ENCODE measurements around the gene ANKS1B.

DNA sequence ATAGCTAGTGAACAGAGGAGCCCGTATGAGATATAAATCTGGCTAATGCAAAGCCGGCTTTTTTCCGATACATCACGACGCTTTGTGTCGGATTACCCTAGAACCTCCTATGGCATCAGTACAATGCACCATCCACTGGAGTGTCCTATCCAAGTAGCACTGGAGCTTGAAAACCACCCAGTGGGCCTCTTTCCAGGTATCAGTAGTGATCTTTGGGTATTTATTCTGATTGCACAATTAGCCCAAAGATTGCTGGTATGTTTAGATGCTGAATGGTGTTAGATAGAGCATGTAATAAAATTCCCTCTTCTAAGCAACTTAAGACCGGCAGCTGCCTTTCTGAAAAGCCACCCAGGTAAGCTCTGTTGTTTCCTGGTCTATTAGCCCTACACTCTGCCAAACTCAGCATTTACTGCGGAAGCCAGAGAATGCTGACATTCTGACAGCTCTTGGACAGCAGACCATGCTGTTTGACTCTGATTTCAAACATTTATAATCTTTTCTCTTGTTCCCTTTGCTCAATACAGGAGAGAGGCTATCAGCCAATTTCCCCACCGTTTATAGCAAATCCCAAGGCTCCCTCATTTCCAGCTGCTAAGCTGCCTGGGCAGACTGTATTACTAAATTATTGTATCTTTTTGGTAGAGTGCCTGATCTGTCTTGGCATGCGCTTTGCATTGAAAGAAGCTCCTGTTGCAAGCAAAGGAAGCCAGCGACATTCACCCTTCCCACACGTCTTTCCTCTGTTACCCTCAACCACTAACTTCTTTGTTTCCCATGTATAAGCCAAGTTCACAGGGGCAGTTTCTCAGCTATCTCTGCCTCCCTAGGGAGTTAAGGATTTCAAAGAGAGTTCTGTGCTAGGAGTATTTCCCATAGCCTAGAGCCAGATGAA, 725.4 kb downstream of the ANKS1B start:
- TF ChIP-seq POLR2A (IDR thresholded peaks at IDR 0.05) = no peak
- TF ChIP-seq, protein P1, sequence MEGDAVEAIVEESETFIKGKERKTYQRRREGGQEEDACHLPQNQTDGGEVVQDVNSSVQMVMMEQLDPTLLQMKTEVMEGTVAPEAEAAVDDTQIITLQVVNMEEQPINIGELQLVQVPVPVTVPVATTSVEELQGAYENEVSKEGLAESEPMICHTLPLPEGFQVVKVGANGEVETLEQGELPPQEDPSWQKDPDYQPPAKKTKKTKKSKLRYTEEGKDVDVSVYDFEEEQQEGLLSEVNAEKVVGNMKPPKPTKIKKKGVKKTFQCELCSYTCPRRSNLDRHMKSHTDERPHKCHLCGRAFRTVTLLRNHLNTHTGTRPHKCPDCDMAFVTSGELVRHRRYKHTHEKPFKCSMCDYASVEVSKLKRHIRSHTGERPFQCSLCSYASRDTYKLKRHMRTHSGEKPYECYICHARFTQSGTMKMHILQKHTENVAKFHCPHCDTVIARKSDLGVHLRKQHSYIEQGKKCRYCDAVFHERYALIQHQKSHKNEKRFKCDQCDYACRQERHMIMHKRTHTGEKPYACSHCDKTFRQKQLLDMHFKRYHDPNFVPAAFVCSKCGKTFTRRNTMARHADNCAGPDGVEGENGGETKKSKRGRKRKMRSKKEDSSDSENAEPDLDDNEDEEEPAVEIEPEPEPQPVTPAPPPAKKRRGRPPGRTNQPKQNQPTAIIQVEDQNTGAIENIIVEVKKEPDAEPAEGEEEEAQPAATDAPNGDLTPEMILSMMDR (IDR thresholded peaks at IDR 0.05) = no peak

All from Peyer's patch (tissue), 4 donors.